GM23248 (cell line): ENCODE results near the gene AP2A2. TPM values are rescaled to one million over a fixed set of nuclear protein-coding genes. Genes with fewer than 3 reads are reported as not detected.

Experiments used
- DNase-seq: peaks from one replicate; pipeline ENCODE4 v3.0.0-alpha.2; 2015
- H2AFZ ChIP-seq: fragments of 200-600 bp; sonication (generic); 2 replicates; pipeline ENCODE4 v1.6.1; 2016; ENCODE audit warnings: antibody characterized with exemption
- H3F3A ChIP-seq: fragments of 200-600 bp; sonication (generic); 2 replicates; pipeline ENCODE4 v1.6.1; 2016; ENCODE audit warnings: mild to moderate bottlenecking, antibody characterized with exemption, mixed run types; ENCODE audit not compliant: insufficient read depth
- H3K27ac ChIP-seq: fragments of 200-600 bp; sonication (generic); 2 replicates; pipeline ENCODE4 v1.5.1; 2016; ENCODE audit warnings: mild to moderate bottlenecking
- H3K27me3 ChIP-seq: fragments of 200-600 bp; sonication (generic); replicated peaks from 2 replicates; pipeline ENCODE4 v1.6.1; 2016; ENCODE audit warnings: mild to moderate bottlenecking; ENCODE audit not compliant: insufficient read depth
- H3K36me3 ChIP-seq: fragments of 200-600 bp; sonication (generic); 2 replicates; pipeline ENCODE4 v1.6.1; 2016; ENCODE audit warnings: low read depth, mild to moderate bottlenecking
- H3K4me1 ChIP-seq: fragments of 200-600 bp; sonication (generic); 2 replicates; pipeline ENCODE4 v1.6.1; 2016; ENCODE audit warnings: mild to moderate bottlenecking; ENCODE audit not compliant: insufficient read depth
- H3K4me2 ChIP-seq: fragments of 200-600 bp; sonication (generic); one replicate; pipeline ENCODE4 v1.6.1; 2016; ENCODE audit warnings: mild to moderate bottlenecking; ENCODE audit not compliant: unreplicated experiment
- H3K4me3 ChIP-seq: fragments of 200-600 bp; sonication (generic); 2 replicates; pipeline ENCODE4 v1.5.1; 2016; ENCODE audit warnings: mild to moderate bottlenecking
- H3K79me2 ChIP-seq: fragments of 200-600 bp; sonication (generic); 2 replicates; pipeline ENCODE4 v1.6.1; 2016; ENCODE audit warnings: mild to moderate bottlenecking; ENCODE audit not compliant: insufficient read depth
- H3K9ac ChIP-seq: fragments of 200-600 bp; sonication (generic); 2 replicates; pipeline ENCODE4 v1.6.1; 2016; ENCODE audit warnings: mild to moderate bottlenecking
- H3K9me2 ChIP-seq: fragments of 200-600 bp; sonication (generic); 2 replicates; pipeline ENCODE4 v1.6.1; 2016; ENCODE audit warnings: mixed run types, mild to moderate bottlenecking, moderate library complexity; ENCODE audit not compliant: insufficient read depth
- H3K9me3 ChIP-seq: fragments of 200-600 bp; sonication (generic); one replicate; pipeline ENCODE4 v1.6.1; 2017; ENCODE audit warnings: low read depth
- H4K20me1 ChIP-seq: fragments of 200-600 bp; sonication (generic); 2 replicates; pipeline ENCODE4 v1.6.0; 2016; ENCODE audit not compliant: insufficient read depth
- EZH2 ChIP-seq: fragments of 200-600 bp; sonication (generic); IDR thresholded peaks from 2 replicates; pipeline ENCODE4 v1.6.1; 2018; ENCODE audit warnings: antibody characterized with exemption, mild to moderate bottlenecking; ENCODE audit not compliant: insufficient read depth, poor library complexity, severe bottlenecking
- EZH2phosphoT487 ChIP-seq: fragments of 200-600 bp; sonication (generic); IDR thresholded peaks from 2 replicates; pipeline ENCODE4 v1.6.1; 2018; ENCODE audit warnings: antibody characterized with exemption, moderate library complexity, mild to moderate bottlenecking, low read depth; ENCODE audit not compliant: insufficient read depth
- WGBS, 2 experiments: methylation state at CpG; one replicate each; pipeline ENCODE4 v1.1.6; 2015 to 2017; ENCODE audit warnings: low lambda C conversion rate in 2 of 2, low coverage in 1 of 2; ENCODE audit errors: missing lambda C conversion rate in 2 of 2; 5-methylcytosine and 5-hydroxymethylcytosine counted together
- in situ Hi-C: fragments of 300-500 bp; cut with MboI; formaldehyde crosslinking; loops from 2 replicates; pipeline ENCODE4 v1.15.0; 2020
- polyA plus RNA-seq: library from polyadenylated mRNA; unstranded; fragments of >200 nt; fragmentation: Nextera tagmentation; extraction: Ambion mirVana; gene quantifications from 2 replicates; pipeline ENCODE4 v1.2.1, GENCODE V29; 2016
- total RNA-seq: library from RNA; depleted of rRNA; stranded (reverse); fragments of >200 nt; shearing (Covaris generic); gene quantifications from 2 replicates; pipeline ENCODE4 v1.2.3, GENCODE V29; 2014

The AP2A2 gene
- total and polyA plus RNA-seq, 2 experiments from 2014 or later: 31.1 to 38.3 TPM

GRCh38 chr11:927871-928270 lies 2.2 kb downstream of the AP2A2 start:
- in situ Hi-C loops: no loop called here
- Histone ChIP-seq H3K4me1 (peaks cover 18% of the 10 kb centered on the region), H2AFZ (no peak overlapping the region), H3F3A (peaks cover 20% of the 10 kb centered on the region), H3K4me2 (no peak overlapping the region), H3K27ac (no peak overlapping the region), H3K79me2 (peaks cover 67% of the 10 kb centered on the region), H3K27me3 (no peaks in the 10 kb centered on the region), H3K9me2 (no peaks in the 10 kb centered on the region), H3K9ac (peak overlapping the region; percentile 18; the same call in 1 of the 2 replicates), H3K36me3 (no peaks in the 10 kb centered on the region), H3K9me3 (no peaks in the 10 kb centered on the region), H3K4me3 (no peak overlapping the region), H4K20me1 (peaks cover 9% of the 10 kb centered on the region)
- 76 to 84% methylated on average over 7 of the region's 7 CpGs for WGBS, 2 experiments
- no peak for DNase-seq
- no peak for TF ChIP-seq EZH2phosphoT487
- no peak for TF ChIP-seq EZH2

GRCh38 chr11:928786-929185 lies 3.1 kb downstream of the AP2A2 start:
- Histone ChIP-seq H3K27me3 (no peaks in the 10 kb centered on the region), H3K36me3 (no peaks in the 10 kb centered on the region), H3K4me3 (no peak overlapping the region), H3K9me3 (no peaks in the 10 kb centered on the region), H3K79me2 (peaks cover 76% of the 10 kb centered on the region), H3K4me1 (peaks cover 24% of the 10 kb centered on the region), H3K4me2 (no peak overlapping the region), H3K27ac (no peak overlapping the region), H4K20me1 (peaks cover 9% of the 10 kb centered on the region), H2AFZ (no peak overlapping the region), H3K9ac (no peak overlapping the region), H3K9me2 (no peaks in the 10 kb centered on the region), H3F3A (peaks cover 20% of the 10 kb centered on the region)
- TF ChIP-seq EZH2phosphoT487 (no peak), EZH2 (no peak)
- in situ Hi-C loops: no loop called here
- no peak for DNase-seq
- 71 to 72% methylated on average over 8 of the region's 8 CpGs for WGBS, 2 experiments

GRCh38 chr11:929405-929804 lies 3.7 kb downstream of the AP2A2 start:
- no peak overlapping the region for H3K4me2 ChIP-seq
- H3K9ac ChIP-seq: no peak overlapping the region
- H3K4me1 ChIP-seq: peaks cover 25% of the 10 kb centered on the region
- no peak overlapping the region for H3K27ac ChIP-seq
- no peak overlapping the region for H3K4me3 ChIP-seq
- no peaks in the 10 kb centered on the region for H3K36me3 ChIP-seq
- peaks cover 9% of the 10 kb centered on the region for H4K20me1 ChIP-seq
- H3K27me3 ChIP-seq: no peaks in the 10 kb centered on the region
- peaks cover 20% of the 10 kb centered on the region for H3F3A ChIP-seq
- DNase-seq: no peak
- WGBS, 2 experiments: 95 to 98% methylated on average over 11 of the region's 11 CpGs
- no peaks in the 10 kb centered on the region for H3K9me3 ChIP-seq
- peaks cover 82% of the 10 kb centered on the region for H3K79me2 ChIP-seq
- H2AFZ ChIP-seq: no peak overlapping the region
- H3K9me2 ChIP-seq: no peaks in the 10 kb centered on the region
- in situ Hi-C loops: no loop called here
- no peak for TF ChIP-seq EZH2
- no peak for TF ChIP-seq EZH2phosphoT487

GRCh38 chr11:931385-931784 lies 5.7 kb downstream of the AP2A2 start:
- Histone ChIP-seq H3K9ac (no peak overlapping the region), H3K27ac (no peak overlapping the region), H3K36me3 (no peaks in the 10 kb centered on the region), H3K9me2 (no peaks in the 10 kb centered on the region), H2AFZ (no peak overlapping the region), H3F3A (peaks cover 20% of the 10 kb centered on the region), H3K4me1 (peaks cover 25% of the 10 kb centered on the region), H3K4me3 (no peak overlapping the region), H3K79me2 (peaks cover 100% of the 10 kb centered on the region), H3K4me2 (no peak overlapping the region), H4K20me1 (peaks cover 10% of the 10 kb centered on the region), H3K9me3 (no peaks in the 10 kb centered on the region), H3K27me3 (no peaks in the 10 kb centered on the region)
- WGBS, 2 experiments: 53 to 55% methylated on average over 3 of the region's 3 CpGs
- in situ Hi-C loops: no loop called here
- peak; percentile 41 for DNase-seq
- TF ChIP-seq EZH2: no peak
- TF ChIP-seq EZH2phosphoT487: no peak

GRCh38 chr11:932435-932834 lies 6.8 kb downstream of the AP2A2 start:
- Histone ChIP-seq H3K36me3 (no peaks in the 10 kb centered on the region), H3K4me3 (no peak overlapping the region), H3K27me3 (no peaks in the 10 kb centered on the region), H3K4me2 (no peak overlapping the region), H3K9me2 (no peaks in the 10 kb centered on the region), H3K79me2 (peaks cover 100% of the 10 kb centered on the region), H3K4me1 (peaks cover 20% of the 10 kb centered on the region), H3F3A (peaks cover 15% of the 10 kb centered on the region), H3K9me3 (no peaks in the 10 kb centered on the region), H2AFZ (no peak overlapping the region), H3K9ac (no peak overlapping the region), H3K27ac (no peak overlapping the region), H4K20me1 (peaks cover 12% of the 10 kb centered on the region)
- DNase-seq: peak; percentile 24
- in situ Hi-C loops: no loop called here
- no peak for TF ChIP-seq EZH2phosphoT487
- 76 to 81% methylated on average over 4 of the region's 4 CpGs for WGBS, 2 experiments
